H9 (cell line): Measurements from ENCODE around the gene RXYLT1. TPM values are rescaled to one million over a fixed set of nuclear protein-coding genes. Genes with fewer than 3 reads are reported as not detected.

ENCODE experiments used
- DNase-seq: peaks from one replicate; pipeline ENCODE4 v3.0.0-alpha.2; 2017
- H2AFZ ChIP-seq: one replicate; pipeline ENCODE4 v1.6.1; 2013; ENCODE audit warnings: mild to moderate bottlenecking, low read length, control low read depth, moderate library complexity
- H2AK5ac ChIP-seq: 2 replicates; pipeline ENCODE4 v1.6.1; 2013; ENCODE audit warnings: low read length, control low read depth, mixed read lengths; ENCODE audit not compliant: insufficient read length
- H2BK120ac ChIP-seq: one replicate; pipeline ENCODE4 v1.6.1; 2013; ENCODE audit warnings: low read depth, mild to moderate bottlenecking, low read length, control low read depth, inconsistent platforms; ENCODE audit not compliant: poor library complexity, severe bottlenecking
- H2BK12ac ChIP-seq: 2 replicates; pipeline ENCODE4 v1.6.1; 2013; ENCODE audit warnings: low read length, control low read depth, mixed read lengths, low read depth; ENCODE audit not compliant: insufficient read length
- H2BK15ac ChIP-seq: 2 replicates; pipeline ENCODE4 v1.6.1; 2013; ENCODE audit warnings: low read depth, low read length, control low read depth
- H2BK20ac ChIP-seq: one replicate; pipeline ENCODE4 v1.6.1; 2013; ENCODE audit warnings: low read depth, mild to moderate bottlenecking, low read length, control low read depth, inconsistent platforms; ENCODE audit not compliant: poor library complexity, severe bottlenecking
- H2BK5ac ChIP-seq: 2 replicates; pipeline ENCODE4 v1.6.1; 2013; ENCODE audit warnings: low read length, control low read depth, mixed read lengths; ENCODE audit not compliant: insufficient read length
- H3K14ac ChIP-seq: 2 replicates; pipeline ENCODE4 v1.6.1; 2013; ENCODE audit warnings: low read length, control low read depth; ENCODE audit not compliant: insufficient read depth
- H3K18ac ChIP-seq: 2 replicates; pipeline ENCODE4 v1.6.1; 2013; ENCODE audit warnings: low read depth, mild to moderate bottlenecking, mixed read lengths, low read length, control low read depth; ENCODE audit not compliant: insufficient read length
- H3K23ac ChIP-seq: 2 replicates; pipeline ENCODE4 v1.6.1; 2013; ENCODE audit warnings: low read length, control low read depth, mixed read lengths, low read depth; ENCODE audit not compliant: insufficient read length
- H3K23me2 ChIP-seq: 2 replicates; pipeline ENCODE4 v1.6.1; 2013; ENCODE audit warnings: low read depth, mild to moderate bottlenecking, mixed read lengths, low read length, control low read depth; ENCODE audit not compliant: insufficient read length, poor library complexity, severe bottlenecking
- H3K27ac ChIP-seq: 2 replicates; pipeline ENCODE4 v1.5.1; 2013; ENCODE audit warnings: low read length, control low read depth, mixed read lengths, low read depth; ENCODE audit not compliant: insufficient read length
- H3K27me3 ChIP-seq: 2 replicates; pipeline ENCODE4 v1.6.1; 2013; ENCODE audit warnings: low read length, control low read depth, inconsistent platforms; ENCODE audit not compliant: insufficient read depth
- H3K4ac ChIP-seq: 2 replicates; pipeline ENCODE4 v1.6.1; 2013; ENCODE audit warnings: low read depth, mild to moderate bottlenecking, control low read depth, inconsistent platforms, low read length, moderate library complexity
- H3K4me1 ChIP-seq: 2 replicates; pipeline ENCODE4 v1.6.1; 2013; ENCODE audit warnings: low read length, control low read depth, inconsistent platforms; ENCODE audit not compliant: insufficient read depth
- H3K4me2 ChIP-seq: 2 replicates; pipeline ENCODE4 v1.6.1; 2013; ENCODE audit warnings: low read length, control low read depth, mixed read lengths; ENCODE audit not compliant: insufficient read length, insufficient read depth
- H3K56ac ChIP-seq: 2 replicates; pipeline ENCODE4 v1.6.1; 2013; ENCODE audit warnings: low read depth, mild to moderate bottlenecking, mixed read lengths, low read length, control low read depth; ENCODE audit not compliant: insufficient read length
- H3K79me1 ChIP-seq: 2 replicates; pipeline ENCODE4 v1.6.1; 2013; ENCODE audit warnings: low read depth, mild to moderate bottlenecking, moderate library complexity, low read length, control low read depth, inconsistent platforms; ENCODE audit not compliant: insufficient read depth, poor library complexity, severe bottlenecking
- H3K79me2 ChIP-seq: 2 replicates; pipeline ENCODE4 v1.6.1; 2013; ENCODE audit warnings: low read length, control low read depth, inconsistent platforms; ENCODE audit not compliant: insufficient read depth
- H3K9ac ChIP-seq: 2 replicates; pipeline ENCODE4 v1.6.1; 2013; ENCODE audit warnings: low read length, control low read depth, mixed read lengths; ENCODE audit not compliant: insufficient read length; ENCODE audit errors: extremely low read depth
- H3K9me3 ChIP-seq: one replicate; pipeline ENCODE4 v1.6.1; 2013; ENCODE audit warnings: low read depth, low read length, inconsistent platforms; ENCODE audit not compliant: control insufficient read depth
- H3T11ph ChIP-seq: one replicate; pipeline ENCODE4 v1.6.1; 2013; ENCODE audit warnings: mild to moderate bottlenecking, low read length, control low read depth, inconsistent platforms
- H4K20me1 ChIP-seq: one replicate; pipeline ENCODE4 v1.6.1; 2013; ENCODE audit not compliant: control insufficient read depth, insufficient read length, insufficient read depth
- H4K5ac ChIP-seq: 2 replicates; pipeline ENCODE4 v1.6.1; 2013; ENCODE audit warnings: low read depth, mild to moderate bottlenecking, mixed read lengths, low read length, control low read depth; ENCODE audit not compliant: insufficient read length
- H4K8ac ChIP-seq: replicated peaks from 2 replicates; pipeline ENCODE4 v1.6.1; 2013; ENCODE audit warnings: low read length, control low read depth, mixed read lengths, low read depth; ENCODE audit not compliant: insufficient read length
- H4K91ac ChIP-seq: 2 replicates; pipeline ENCODE4 v1.6.1; 2013; ENCODE audit warnings: low read depth, mild to moderate bottlenecking, moderate library complexity, mixed read lengths, low read length, control low read depth; ENCODE audit not compliant: insufficient read length
- H3K27ac Mint-ChIP-seq, 3 experiments: 2 replicates in 2 of 3; 3 replicates in 1 of 3; pipeline ENCODE4 v1.8.0; 2020 to 2021; ENCODE audit warnings: mixed read lengths in 3 of 3, mild to moderate bottlenecking in 1 of 3, moderate library complexity in 1 of 3
- H3K27me3 Mint-ChIP-seq: 2 replicates; pipeline ENCODE4 v1.8.0; 2021; ENCODE audit warnings: low read depth, mild to moderate bottlenecking, moderate library complexity, mixed read lengths
- H3K36me3 Mint-ChIP-seq, 3 experiments: 2 replicates in 2 of 3; 3 replicates in 1 of 3; pipeline ENCODE4 v1.8.0; 2020 to 2021; ENCODE audit warnings: low read depth in 3 of 3, mixed read lengths in 3 of 3; ENCODE audit not compliant: insufficient read depth in 1 of 3
- H3K4me1 Mint-ChIP-seq, 2 experiments: 2 replicates each; pipeline ENCODE4 v1.8.0; 2020; ENCODE audit warnings: mixed read lengths in 2 of 2
- H3K4me3 Mint-ChIP-seq, 2 experiments: 2 replicates in 1 of 2; 3 replicates in 1 of 2; pipeline ENCODE4 v1.8.0; 2020 to 2021; ENCODE audit warnings: mild to moderate bottlenecking in 2 of 2, mixed read lengths in 2 of 2, moderate library complexity in 1 of 2
- H3K9me3 Mint-ChIP-seq, 2 experiments: 2 replicates in 1 of 2; 3 replicates in 1 of 2; pipeline ENCODE4 v1.8.0; 2020; ENCODE audit warnings: mild to moderate bottlenecking in 2 of 2, mixed read lengths in 2 of 2, moderate library complexity in 1 of 2
- CTCF ChIP-seq: fragments of 200-600 bp; sonication (generic); conservative IDR thresholded peaks from 3 replicates; pipeline ENCODE4 v1.8.0; 2021; ENCODE audit warnings: antibody characterized with exemption, mild to moderate bottlenecking
- WGBS: extraction: QIAGEN DNeasy Blood & Tissue Kit; methylation state at CpG from one replicate; pipeline ENCODE4 v1.1.7; 2013; ENCODE audit warnings: missing lambda C conversion rate, low lambda C conversion rate, mixed read lengths; ENCODE audit not compliant: insufficient read length; ENCODE audit errors: extremely low coverage; 5-methylcytosine and 5-hydroxymethylcytosine counted together
- total RNA-seq: library from RNA; stranded (reverse); gene quantifications from 2 replicates; pipeline ENCODE4 v1.2.1, GENCODE V29; 2021

Gene RXYLT1
- total RNA-seq, 1 experiment from 2014 or later: 10.1 TPM

- no peak overlapping the region for H3K4me2 ChIP-seq
- no peak overlapping the region for H3K18ac ChIP-seq
- no peak overlapping the region for H2AFZ ChIP-seq
- no peaks in the 10 kb centered on the region for H3K23me2 ChIP-seq
- H3T11ph ChIP-seq: no peak overlapping the region
- no CpG with 5 or more reads among the region's 2 CpGs for WGBS
- H3K27me3 ChIP-seq: no peaks in the 10 kb centered on the region
- H2BK20ac ChIP-seq: no peak overlapping the region
- H2BK12ac ChIP-seq: no peak overlapping the region
- H3K56ac ChIP-seq: no peak overlapping the region
- H2BK120ac ChIP-seq: no peak overlapping the region
- no peaks in the 10 kb centered on the region for H3K9me3 ChIP-seq
- H2BK15ac ChIP-seq: no peak overlapping the region
- no peak overlapping the region for H3K4me3 Mint-ChIP-seq
- H4K8ac ChIP-seq: no peak overlapping the region
- no peaks in the 10 kb centered on the region for H4K20me1 ChIP-seq
- H2AK5ac ChIP-seq: no peak overlapping the region
- no peaks in the 10 kb centered on the region for H3K36me3 Mint-ChIP-seq
- no peaks in the 10 kb centered on the region for H3K27me3 Mint-ChIP-seq
- no peak overlapping the region for H4K5ac ChIP-seq
- H3K9ac ChIP-seq: no peak overlapping the region
- H3K27ac ChIP-seq: no peak overlapping the region
- TF ChIP-seq CTCF: no peak
- no peak overlapping the region for H4K91ac ChIP-seq
- no peaks in the 10 kb centered on the region for H3K4me1 ChIP-seq
- DNase-seq: no peak
- H3K27ac Mint-ChIP-seq: no peak overlapping the region
- H3K14ac ChIP-seq: no peak overlapping the region
- no peaks in the 10 kb centered on the region for H3K9me3 Mint-ChIP-seq
- no peak overlapping the region for H2BK5ac ChIP-seq
- no peaks in the 10 kb centered on the region for H3K4me1 Mint-ChIP-seq
- H3K79me1 ChIP-seq: no peaks in the 10 kb centered on the region
- no peak overlapping the region for H3K4ac ChIP-seq
- H3K79me2 ChIP-seq: no peaks in the 10 kb centered on the region
- H3K23ac ChIP-seq: no peak overlapping the region
Observed at GRCh38 chr12:63752841-63753240, 26.9 kb upstream of the RXYLT1 start.
